GM13977 (cell line): ENCODE data around the gene CCDC127.

Experiments
- DNase-seq: peaks from one replicate; pipeline ENCODE4 v3.0.0; 2012; ENCODE audit warnings: low spot score
- CTCF ChIP-seq: IDR thresholded peaks from 2 replicates; pipeline ENCODE4 v1.5.1; 2012; ENCODE audit warnings: mild to moderate bottlenecking, control low read depth; ENCODE audit not compliant: insufficient read depth; ENCODE audit errors: extremely low read depth, missing control alignments
- in situ Hi-C: fragments of 300-500 bp; cut with MboI; formaldehyde crosslinking; loops from one replicate; pipeline ENCODE4 v1.12.0; 2022; ENCODE audit warnings: low sequenced_read_pairs, low pct_unique_long_range_greater_than_20kb, mixed read lengths, inconsistent platforms; ENCODE audit not compliant: unreplicated experiment

Gene CCDC127

GRCh38 chr5:184471-184870 is 33.5 kb downstream of the CCDC127 start:
- no peak for TF ChIP-seq CTCF
- no peak for DNase-seq
- in situ Hi-C loops = no loop called here

GRCh38 chr5:182126-182525 is 35.8 kb downstream of the CCDC127 start:
- DNase-seq = no peak
- no peak for TF ChIP-seq CTCF
- in situ Hi-C loops = no loop called here

GRCh38 chr5:181566-181965 is 36.4 kb downstream of the CCDC127 start:
- no peak for TF ChIP-seq CTCF
- in situ Hi-C loops = no loop called here
- DNase-seq = no peak

- no peak for TF ChIP-seq CTCF
- no peak for DNase-seq
- in situ Hi-C loops = no loop called here
Observed at GRCh38 chr5:181160-181559, 36.8 kb downstream of the CCDC127 start.

GRCh38 chr5:180286-180918 is 37.6 kb downstream of the CCDC127 start:
- TF ChIP-seq CTCF = no peak
- DNase-seq = no peak
- in situ Hi-C loops = no loop called here

GRCh38 chr5:179401-179800 is 38.6 kb downstream of the CCDC127 start:
- TF ChIP-seq CTCF = no peak
- DNase-seq = no peak
- in situ Hi-C loops = no loop called here
